SU-DHL-6 (cell line): ENCODE results near the gene CCN2.

Experiments
- H2AFZ ChIP-seq: fragments of 200-600 bp; sonication (generic); 2 replicates; pipeline ENCODE4 v1.6.1; 2014; ENCODE audit warnings: low read depth, mild to moderate bottlenecking, moderate library complexity, mixed read lengths, antibody characterized with exemption, low read length; ENCODE audit not compliant: severe bottlenecking
- H3F3A ChIP-seq: fragments of 200-600 bp; shearing (Covaris generic); 2 replicates; pipeline ENCODE4 v1.6.0; 2016; ENCODE audit warnings: antibody characterized with exemption, mild to moderate bottlenecking; ENCODE audit not compliant: insufficient read depth
- H3K27ac ChIP-seq: fragments of 200-600 bp; sonication (generic); 2 replicates; pipeline ENCODE4 v1.5.1; 2016; ENCODE audit warnings: low read depth, mild to moderate bottlenecking, low read length, moderate library complexity, mixed read lengths
- H3K27me3 ChIP-seq: fragments of 200-600 bp; sonication (generic), shearing (Covaris generic); 2 replicates; pipeline ENCODE4 v1.6.0; 2014; ENCODE audit warnings: mild to moderate bottlenecking, low read length
- H3K36me3 ChIP-seq: fragments of 200-600 bp; sonication (generic); 2 replicates; pipeline ENCODE4 v1.6.1; 2014; ENCODE audit warnings: mild to moderate bottlenecking, low read length, mixed read lengths
- H3K4me2 ChIP-seq: fragments of 300-600, 200-600 bp; shearing (Covaris generic), sonication (generic); 2 replicates; pipeline ENCODE4 v1.6.0; 2014; ENCODE audit warnings: low read length, low read depth, mild to moderate bottlenecking; ENCODE audit not compliant: poor library complexity, severe bottlenecking
- H3K4me3 ChIP-seq: fragments of 200-600 bp; sonication (generic); 2 replicates; pipeline ENCODE4 v1.5.1; 2014; ENCODE audit warnings: antibody characterized with exemption, low read length, mild to moderate bottlenecking, mixed read lengths; ENCODE audit not compliant: insufficient read depth, poor library complexity, severe bottlenecking
- H3K79me2 ChIP-seq: fragments of 200-600 bp; sonication (generic); 2 replicates; pipeline ENCODE4 v1.6.1; 2014; ENCODE audit warnings: mild to moderate bottlenecking, low read length, moderate library complexity; ENCODE audit not compliant: insufficient read depth
- H3K9ac ChIP-seq: fragments of 200-600 bp; sonication (generic); 2 replicates; pipeline ENCODE4 v1.7.0; 2014; ENCODE audit warnings: mild to moderate bottlenecking, low read length
- H3K9me2 ChIP-seq: fragments of 200-600 bp; sonication (generic); replicated peaks from 2 replicates; pipeline ENCODE4 v1.6.1; 2014; ENCODE audit warnings: low read length; ENCODE audit not compliant: insufficient read depth
- H3K9me3 ChIP-seq: fragments of 200-600 bp; sonication (generic); 2 replicates; pipeline ENCODE4 v1.6.1; 2014; ENCODE audit warnings: low read length, mixed read lengths; ENCODE audit not compliant: insufficient read depth
- H4K20me1 ChIP-seq: fragments of 200-600 bp; sonication (generic); 2 replicates; pipeline ENCODE4 v1.6.1; 2014; ENCODE audit warnings: low read depth, mild to moderate bottlenecking, antibody characterized with exemption, low read length, moderate library complexity, mixed read lengths
- CTCF ChIP-seq: fragments of 200-600 bp; sonication (generic); IDR thresholded peaks from one replicate; pipeline ENCODE4 v1.5.1; 2017; ENCODE audit warnings: antibody characterized with exemption, mild to moderate bottlenecking, low read length, moderate library complexity; ENCODE audit not compliant: insufficient read depth, poor library complexity, severe bottlenecking
- EZH2phosphoT487 ChIP-seq: fragments of 200-600 bp; sonication (generic), shearing (Covaris generic); conservative IDR thresholded peaks from 2 replicates; pipeline ENCODE4 v1.6.1; 2018; ENCODE audit warnings: mild to moderate bottlenecking, antibody characterized with exemption, low read length, moderate library complexity, mixed read lengths

CCN2 gene

GRCh38 chr6:131945971-131946370 is 5.2 kb downstream of the CCN2 start:
- Histone ChIP-seq H3K9me2 (no peaks in the 10 kb centered on the region), H3K4me2 (no peak overlapping the region), H3K4me3 (no peak overlapping the region), H4K20me1 (no peaks in the 10 kb centered on the region; the same call in 1 of the 2 replicates), H3F3A (no peaks in the 10 kb centered on the region), H3K9me3 (no peaks in the 10 kb centered on the region), H3K36me3 (no peaks in the 10 kb centered on the region), H3K9ac (no peak overlapping the region), H3K79me2 (no peaks in the 10 kb centered on the region), H2AFZ (no peak overlapping the region), H3K27ac (no peak overlapping the region), H3K27me3 (no peaks in the 10 kb centered on the region)
- TF ChIP-seq CTCF: no peak
- TF ChIP-seq EZH2phosphoT487: no peak

DNA sequence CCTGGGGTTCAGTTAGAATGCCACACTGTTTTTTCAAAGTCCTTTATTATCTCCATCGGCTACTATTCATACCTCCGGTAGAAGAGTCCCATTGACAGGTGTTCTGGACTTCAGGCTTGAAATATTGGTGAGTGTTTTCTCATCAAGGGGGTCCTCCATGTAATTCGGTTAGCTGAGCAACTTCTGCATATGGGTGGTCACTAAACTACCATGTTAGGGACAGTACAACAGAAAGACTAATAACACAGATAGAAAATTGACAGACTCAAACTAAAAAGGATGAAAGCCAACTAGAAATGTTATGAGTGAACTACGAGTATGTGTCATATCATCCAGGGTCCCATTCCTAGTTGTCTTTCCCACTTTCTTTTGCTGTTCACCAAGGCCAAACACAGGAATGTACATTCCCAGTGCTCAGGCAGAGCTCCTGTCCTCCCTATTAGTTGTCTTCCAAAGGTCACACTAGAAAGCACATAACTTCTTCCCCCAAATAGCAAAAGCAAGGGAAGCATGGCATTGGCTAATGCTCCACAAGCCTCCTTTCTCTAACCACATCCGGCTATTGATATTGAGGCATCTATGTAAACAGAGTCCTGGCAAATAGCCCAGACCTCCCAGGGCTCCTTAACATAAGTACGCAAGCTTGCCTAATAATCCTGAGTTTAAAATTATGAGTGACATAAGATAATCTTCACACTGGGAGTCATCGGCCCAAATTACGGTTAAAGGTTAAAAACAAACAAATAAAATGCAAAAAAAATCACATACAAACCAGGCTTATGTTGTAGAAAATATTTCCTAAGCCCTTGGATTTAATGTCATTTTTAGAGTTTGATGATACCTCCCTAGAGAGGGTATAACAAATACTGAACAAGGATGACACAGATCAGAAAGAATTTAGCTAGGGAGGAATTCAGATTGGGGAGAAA is 13.2 kb downstream of the CCN2 start:
- TF ChIP-seq CTCF (no peak), EZH2phosphoT487 (no peak)
- Histone ChIP-seq H4K20me1 (no peaks in the 10 kb centered on the region), H3K4me3 (no peak overlapping the region), H3K27ac (no peak overlapping the region), H3K9ac (no peak overlapping the region), H3K9me3 (no peaks in the 10 kb centered on the region), H3K36me3 (no peaks in the 10 kb centered on the region), H3K4me2 (no peak overlapping the region), H2AFZ (no peak overlapping the region), H3K27me3 (no peaks in the 10 kb centered on the region), H3K79me2 (no peaks in the 10 kb centered on the region), H3F3A (no peaks in the 10 kb centered on the region), H3K9me2 (no peaks in the 10 kb centered on the region)

DNA sequence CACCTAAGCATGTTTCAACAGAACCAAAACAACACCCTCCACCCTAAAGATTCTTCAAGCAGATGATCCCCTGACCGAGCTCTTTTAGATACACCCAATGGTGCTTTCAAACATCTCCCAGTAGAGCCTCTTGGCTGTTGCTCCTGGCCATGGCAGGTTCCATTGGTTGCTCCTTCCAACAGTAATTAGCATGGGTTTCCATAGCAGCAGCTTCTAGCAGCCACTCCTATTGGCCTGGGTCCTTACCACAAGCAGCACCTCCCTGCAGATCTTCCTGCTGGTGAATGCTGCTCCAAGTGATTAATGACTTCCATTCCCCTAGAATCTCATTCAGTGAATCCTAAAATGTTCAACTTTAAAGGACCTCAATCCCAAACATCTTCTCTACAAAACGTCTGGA is 13.9 kb downstream of the CCN2 start:
- H3K4me3 ChIP-seq: no peak overlapping the region
- no peak overlapping the region for H3K27ac ChIP-seq
- no peaks in the 10 kb centered on the region for H3K9me3 ChIP-seq
- no peaks in the 10 kb centered on the region for H3K79me2 ChIP-seq
- H3K9ac ChIP-seq: no peak overlapping the region
- TF ChIP-seq CTCF (no peak), EZH2phosphoT487 (no peak)
- no peaks in the 10 kb centered on the region for H4K20me1 ChIP-seq
- H3K4me2 ChIP-seq: no peak overlapping the region
- H3F3A ChIP-seq: no peaks in the 10 kb centered on the region
- no peak overlapping the region for H2AFZ ChIP-seq
- H3K9me2 ChIP-seq: no peaks in the 10 kb centered on the region
- H3K36me3 ChIP-seq: no peaks in the 10 kb centered on the region
- no peaks in the 10 kb centered on the region for H3K27me3 ChIP-seq
